HG02885 (cell line): Measurements from ENCODE around the gene SLC43A1.

Experiments
- ATAC-seq: cut with Tn5 transposase; IDR thresholded peaks from one replicate; pipeline ENCODE4 v1.9.1; 2021; ENCODE audit warnings: mild to moderate bottlenecking; ENCODE audit not compliant: unreplicated experiment, poor library complexity

The SLC43A1 gene

GRCh38 chr11:57481315-57481714 is 34.2 kb downstream of the SLC43A1 start:
- ATAC-seq, result no peak

GRCh38 chr11:57480409-57481137 is 34.9 kb downstream of the SLC43A1 start:
- peak; percentile 45 for ATAC-seq

- no peak for ATAC-seq
Observed at GRCh38 chr11:57479911-57480310, 35.6 kb downstream of the SLC43A1 start.

- no peak for ATAC-seq
Observed at GRCh38 chr11:57479021-57479663, 36.4 kb downstream of the SLC43A1 start.

GRCh38 chr11:57477507-57478189 is 37.9 kb downstream of the SLC43A1 start:
- no peak for ATAC-seq

- peak; percentile 66 for ATAC-seq
Observed at GRCh38 chr11:57476757-57477506, 38.6 kb downstream of the SLC43A1 start.

GRCh38 chr11:57476047-57476756 is 39.3 kb downstream of the SLC43A1 start:
- ATAC-seq, result peak; percentile 43

- no peak for ATAC-seq
Observed at GRCh38 chr11:57475671-57476046, 39.8 kb downstream of the SLC43A1 start.

- no peak for ATAC-seq
Observed at GRCh38 chr11:57475191-57475590, 40.3 kb downstream of the SLC43A1 start.

- ATAC-seq, result no peak
Observed at GRCh38 chr11:57474803-57475115, 40.7 kb downstream of the SLC43A1 start.

- ATAC-seq, result no peak
Observed at GRCh38 chr11:57474017-57474802, 41.3 kb downstream of the SLC43A1 start.

- ATAC-seq, result no peak
Observed at GRCh38 chr11:57473285-57473841, 42.1 kb downstream of the SLC43A1 start.

GRCh38 chr11:57471496-57471895 is 44.0 kb downstream of the SLC43A1 start:
- no peak for ATAC-seq

- ATAC-seq, result no peak
Observed at GRCh38 chr11:57469268-57469667, 46.2 kb downstream of the SLC43A1 start.

- no peak for ATAC-seq
Observed at GRCh38 chr11:57468276-57468675, 47.2 kb downstream of the SLC43A1 start.

GRCh38 chr11:57467508-57468157 is 47.9 kb downstream of the SLC43A1 start:
- ATAC-seq, result no peak

GRCh38 chr11:57466680-57467079 is 48.8 kb downstream of the SLC43A1 start:
- ATAC-seq, result no peak

GRCh38 chr11:57464539-57465181 is 50.8 kb downstream of the SLC43A1 start:
- ATAC-seq, result no peak
